HG03354 (cell line): Measurements from ENCODE around the gene NAPEPLD.
"Not testable (repeated sequence)": the region's sequence is repeated elsewhere in the genome, so short reads cannot be mapped to it uniquely, and the experiment has no call there.

ENCODE experiments used
- ATAC-seq: cut with Tn5 transposase; IDR thresholded peaks from one replicate; pipeline ENCODE4 v1.9.1; 2021; ENCODE audit warnings: mild to moderate bottlenecking; ENCODE audit not compliant: unreplicated experiment, poor library complexity, severe bottlenecking

NAPEPLD gene

GRCh38 chr7:103148994-103149807 is at the start of gene NAPEPLD:
Gene NAPEPLD, minus strand, starts transcription at chr7:103149099. Its CDS starts 20,323 bp downstream, at chr7:103128776.
- ATAC-seq: peak; percentile 88

- not testable (repeated sequence) for ATAC-seq
Measured at GRCh38 chr7:103198079-103198478, 49.2 kb upstream of the NAPEPLD start.

DNA sequence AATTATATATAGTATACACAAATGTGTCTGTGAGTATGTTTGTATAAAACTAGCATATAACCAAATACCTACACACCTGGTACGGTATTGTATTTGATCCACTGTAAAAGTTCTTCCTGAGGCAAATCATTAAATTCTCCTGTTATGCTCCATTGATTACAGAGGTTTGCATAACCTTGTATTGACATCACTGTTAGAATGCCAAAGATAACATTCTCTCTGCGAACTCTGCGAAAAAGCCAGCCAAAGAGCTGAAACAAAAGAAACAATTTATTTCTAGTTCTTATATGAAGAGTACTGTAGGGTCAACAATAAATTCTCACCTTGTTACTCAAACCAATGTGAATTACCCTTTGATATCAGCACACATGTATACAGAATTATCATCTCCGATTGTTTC is 46.5 kb upstream of the NAPEPLD start:
- ATAC-seq: not testable (repeated sequence)

DNA sequence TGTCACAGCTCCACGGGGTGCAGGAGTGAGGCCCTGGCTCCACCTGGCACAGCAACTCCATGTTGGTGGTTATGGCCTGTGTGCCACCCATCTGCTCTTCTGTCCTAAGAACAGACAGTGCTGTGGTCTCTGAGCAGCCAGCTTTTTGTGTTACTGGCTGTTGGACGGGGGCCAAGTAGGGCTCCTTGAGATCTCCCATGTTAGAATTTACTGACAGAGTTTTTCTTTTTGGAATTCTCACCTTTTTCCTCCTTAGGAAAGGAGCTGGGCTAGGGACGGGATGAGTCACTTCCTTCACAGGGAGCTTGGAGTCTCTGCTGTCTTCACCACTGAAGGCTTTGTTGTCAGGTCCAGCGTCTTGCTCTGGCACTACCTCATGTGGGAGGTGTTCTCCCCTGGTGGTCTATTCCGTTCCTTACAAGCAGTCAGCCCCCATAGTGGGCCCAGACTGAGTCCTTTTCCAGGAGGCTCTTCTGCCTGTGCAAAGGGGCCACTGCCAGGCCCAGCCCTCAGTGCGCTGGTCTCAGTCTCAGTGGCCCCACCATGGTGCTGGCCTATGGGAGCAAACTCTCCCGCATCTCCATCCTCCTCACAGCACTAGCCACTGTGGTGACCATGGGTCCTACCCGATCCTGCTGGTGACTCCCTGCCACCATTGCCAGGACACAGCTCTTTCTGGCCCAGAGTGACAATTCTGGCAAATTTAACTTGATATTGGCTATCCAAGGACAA is 23.7 kb upstream of the NAPEPLD start:
- not testable (repeated sequence) for ATAC-seq

GRCh38 chr7:103171695-103172414 is 23.0 kb upstream of the NAPEPLD start:
- not testable (repeated sequence) for ATAC-seq

GRCh38 chr7:103166921-103167544 is 18.1 kb upstream of the NAPEPLD start:
- ATAC-seq: not testable (repeated sequence)

GRCh38 chr7:103163087-103163825 is 14.4 kb upstream of the NAPEPLD start:
- not testable (repeated sequence) for ATAC-seq

DNA sequence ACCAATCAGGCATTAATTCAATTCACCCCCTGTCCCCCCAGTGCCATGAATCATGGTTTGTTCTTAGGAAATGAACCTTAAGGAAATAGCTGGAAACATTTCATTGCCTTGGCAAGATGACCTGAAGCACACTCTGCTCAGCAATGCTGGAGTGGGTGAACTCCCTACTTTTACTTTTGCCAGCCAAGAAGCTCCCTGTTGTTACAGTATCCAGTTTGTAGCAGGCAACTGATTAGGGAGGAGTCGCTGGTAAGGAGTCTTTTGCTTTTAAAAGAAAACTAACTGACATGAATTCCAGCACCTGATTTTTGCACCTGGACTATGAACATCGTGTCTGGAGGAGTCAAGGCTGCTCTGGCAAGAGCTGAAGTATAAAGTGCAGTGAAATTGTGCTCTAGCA is 13.7 kb upstream of the NAPEPLD start:
- not testable (repeated sequence) for ATAC-seq

DNA sequence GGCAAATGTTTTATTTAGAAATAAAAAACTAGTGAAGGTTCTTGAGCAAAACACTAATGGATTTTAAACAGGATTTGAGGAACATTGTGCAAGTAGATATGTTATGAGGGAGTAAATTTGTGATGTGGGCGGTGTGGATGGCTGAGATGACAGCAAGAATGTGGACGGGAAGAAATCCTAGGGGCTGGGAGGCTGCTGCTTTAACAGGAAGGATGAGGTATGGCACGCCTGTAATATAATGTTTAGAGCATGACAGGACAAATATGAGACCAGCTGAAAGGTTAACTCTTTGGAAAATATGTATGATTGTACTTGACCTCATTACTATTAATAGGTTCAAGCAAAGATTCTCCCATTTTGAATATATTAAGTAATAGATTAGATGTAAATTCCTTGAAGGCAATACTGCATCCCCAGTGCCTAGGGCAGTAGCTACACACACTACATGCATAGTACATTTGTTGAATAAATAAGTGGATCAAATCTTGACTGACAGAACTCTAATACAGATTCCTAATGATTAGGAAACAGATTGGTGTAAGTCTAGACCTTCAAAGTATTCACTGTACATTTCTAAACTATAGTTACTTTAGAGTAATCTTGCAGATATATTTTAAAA is 13.2 kb upstream of the NAPEPLD start:
- not testable (repeated sequence) for ATAC-seq

DNA sequence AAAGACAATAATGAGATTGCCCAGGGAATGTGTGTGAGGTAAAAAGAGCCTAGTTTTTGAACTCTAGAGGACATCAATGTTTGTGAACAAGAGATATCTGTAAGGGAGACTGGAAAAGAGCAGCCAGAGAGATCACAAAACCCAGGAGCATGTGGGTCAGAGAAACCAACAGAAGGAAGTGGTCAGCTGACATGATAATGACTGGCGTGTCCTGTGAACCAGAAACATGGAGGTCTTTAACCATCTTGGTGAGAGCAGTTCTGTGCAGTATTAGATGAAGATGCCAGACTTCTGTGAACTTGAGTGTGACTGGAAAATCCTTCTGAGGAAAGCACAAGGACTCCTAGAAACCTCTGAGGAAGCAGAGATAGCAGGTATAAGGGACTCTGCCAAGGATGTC is 10.2 kb upstream of the NAPEPLD start:
- not testable (repeated sequence) for ATAC-seq

GRCh38 chr7:103155331-103156024 is 6.6 kb upstream of the NAPEPLD start:
- not testable (repeated sequence) for ATAC-seq

DNA sequence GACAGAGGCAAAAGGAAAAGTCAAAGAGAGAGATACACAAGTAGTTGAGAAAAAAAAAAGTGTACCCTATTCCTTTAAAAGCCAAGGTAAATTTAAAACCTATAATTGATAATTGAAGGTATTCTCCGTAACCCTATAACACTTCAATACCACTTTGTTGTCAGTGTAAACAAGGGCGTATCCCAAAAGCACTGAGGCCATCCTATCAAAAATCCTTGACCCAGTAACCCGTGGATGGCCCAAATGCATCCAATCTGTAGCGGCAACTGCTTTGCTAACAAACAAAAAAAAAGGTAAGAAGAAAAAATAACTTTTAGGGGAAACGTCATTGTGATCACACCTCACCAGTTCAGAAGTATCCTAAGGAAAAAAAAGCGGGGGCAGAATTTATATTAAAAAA is 5.1 kb upstream of the NAPEPLD start:
- no peak for ATAC-seq

DNA sequence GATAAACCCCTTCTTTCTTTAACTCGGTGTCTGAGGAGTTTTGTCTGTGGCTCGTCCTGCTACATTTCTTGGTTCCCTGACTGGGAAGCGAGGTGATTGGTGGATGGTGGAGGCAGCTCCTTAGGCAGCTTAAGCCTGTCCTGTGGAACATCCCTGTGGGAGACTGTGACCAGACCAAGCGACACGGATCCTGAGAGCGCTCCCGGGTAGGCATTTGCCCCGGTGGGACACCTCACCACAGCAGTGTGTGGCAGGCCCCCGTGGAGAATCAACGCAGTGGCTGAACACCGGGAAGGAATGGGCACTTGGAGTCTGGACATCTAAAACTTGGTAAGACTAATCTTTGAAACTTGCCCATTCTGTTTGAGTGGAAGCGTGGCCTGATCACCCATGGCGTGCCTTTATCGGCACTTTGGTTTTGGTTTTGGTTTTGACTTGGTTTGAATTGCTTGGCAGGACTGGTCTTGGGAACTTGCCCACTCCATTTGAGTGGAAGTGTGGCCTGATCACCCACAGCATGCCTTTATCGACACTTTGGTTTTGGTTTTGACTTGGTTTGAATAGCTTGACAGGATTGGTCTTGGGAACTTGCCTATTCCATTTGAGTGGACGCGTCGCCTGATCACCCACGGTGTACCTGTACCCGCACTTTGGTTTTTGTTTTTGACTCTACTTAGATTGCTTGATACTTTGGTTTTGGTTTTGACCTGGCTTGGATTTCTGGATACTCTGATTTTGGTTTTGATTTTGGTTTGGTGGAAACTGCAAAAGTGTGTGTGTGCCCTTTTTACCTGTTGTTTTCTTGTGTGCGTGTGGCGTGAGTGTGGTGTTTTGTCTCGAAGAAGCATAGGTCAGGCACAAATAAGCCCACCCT is 4.1 kb upstream of the NAPEPLD start:
- not testable (repeated sequence) for ATAC-seq

DNA sequence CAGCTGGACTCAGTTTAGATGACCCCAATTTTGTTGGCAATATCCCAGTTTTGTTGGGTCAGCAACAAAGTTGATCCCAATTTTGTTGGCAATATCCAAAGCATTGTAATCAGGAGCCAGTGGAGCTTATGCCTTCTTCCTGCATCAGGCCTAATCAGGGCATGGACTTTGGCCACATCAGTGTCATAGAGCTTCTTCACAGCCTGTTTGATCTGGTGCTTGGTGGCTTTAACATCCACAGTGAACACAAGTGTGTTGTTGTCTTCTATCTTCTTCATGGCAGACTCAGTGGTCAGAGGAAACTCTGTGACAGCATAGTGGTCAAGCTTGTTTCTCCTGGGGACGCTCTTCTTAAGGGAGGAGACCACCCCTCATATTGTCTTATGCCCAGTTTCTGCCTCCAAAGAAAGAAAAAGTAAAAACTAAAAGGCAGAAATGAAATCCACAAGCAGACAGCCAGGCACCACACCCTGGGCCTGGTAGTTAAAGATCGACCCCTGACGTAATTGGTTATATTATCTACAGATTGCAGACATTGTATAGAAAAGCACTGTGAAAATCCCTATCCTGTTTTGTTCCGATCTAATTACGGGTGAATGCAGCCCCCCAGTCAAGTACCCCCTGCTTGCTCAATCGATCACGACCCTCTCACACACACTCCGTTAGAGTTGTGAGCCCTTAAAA is 3.2 kb upstream of the NAPEPLD start:
- not testable (repeated sequence) for ATAC-seq

DNA sequence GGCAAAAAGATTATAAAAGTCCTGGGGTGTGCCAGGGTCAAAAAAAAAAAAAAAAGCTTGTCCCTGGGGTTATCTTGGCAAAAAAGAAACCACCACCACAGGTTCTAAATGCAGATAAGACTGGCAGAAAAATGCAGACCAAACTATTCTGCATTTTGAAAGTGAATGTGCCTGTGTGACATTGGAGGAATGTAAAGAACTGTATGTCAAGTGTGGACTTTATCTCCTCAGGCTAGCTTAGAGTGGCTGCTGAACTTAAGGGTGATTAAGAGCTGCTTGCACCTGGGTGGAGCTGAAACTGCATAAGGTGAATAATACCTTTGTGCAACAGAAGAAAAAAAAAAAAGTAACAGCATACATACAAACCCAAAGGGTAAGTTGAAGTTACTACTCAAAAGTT is 1.3 kb upstream of the NAPEPLD start:
- ATAC-seq: no peak

DNA sequence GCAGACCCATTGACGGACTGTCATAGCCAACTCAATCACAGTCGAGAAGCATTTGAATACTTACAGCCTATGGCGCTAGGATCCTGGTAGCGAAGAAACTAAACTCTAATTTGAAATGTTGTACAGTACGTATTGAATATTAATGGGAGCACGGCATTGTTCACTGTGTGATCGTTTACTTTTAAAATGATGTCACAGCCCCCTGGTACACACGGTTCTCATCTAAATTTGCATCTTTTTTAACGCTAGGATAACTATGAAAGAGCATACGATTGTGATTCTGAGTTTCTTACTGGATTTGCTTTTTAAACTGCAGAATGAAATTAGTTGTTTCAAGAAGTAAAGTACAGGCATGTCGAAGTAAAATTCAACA is 895 bp upstream of the NAPEPLD start:
- ATAC-seq: no peak
